ENCODE data around the gene MAD1L1. TPM values are rescaled to one million over a fixed set of nuclear protein-coding genes. Genes with fewer than 3 reads are reported as not detected.

The MAD1L1 gene
- total RNA-seq, 1 donor from 2014 or later = 41.4 TPM

GRCh38 chr7:1957471-1958225, 275.1 kb downstream of the MAD1L1 start:
- no peak for DNase-seq (ENCODE audit: low spot score)

- no peak for DNase-seq (ENCODE audit: low spot score)
These were observed 275.9 kb downstream of the MAD1L1 start for GRCh38 chr7:1956611-1957470.

- no peak for DNase-seq (ENCODE audit: low spot score)
These were observed 276.6 kb downstream of the MAD1L1 start for GRCh38 chr7:1956141-1956540.

- DNase-seq (ENCODE audit: low spot score) = no peak
These were observed 278.3 kb downstream of the MAD1L1 start for GRCh38 chr7:1954366-1955004.

GRCh38 chr7:1953199-1954190, 279.2 kb downstream of the MAD1L1 start:
- no peak for DNase-seq (ENCODE audit: low spot score)

GRCh38 chr7:1952781-1953180, 280.0 kb downstream of the MAD1L1 start:
- no peak for DNase-seq (ENCODE audit: low spot score)

- no peak for DNase-seq (ENCODE audit: low spot score)
These were observed 280.5 kb downstream of the MAD1L1 start for GRCh38 chr7:1952169-1952760.

- DNase-seq (ENCODE audit: low spot score) = no peak
These were observed 281.1 kb downstream of the MAD1L1 start for GRCh38 chr7:1951600-1951999.

GRCh38 chr7:1951159-1951536, 281.6 kb downstream of the MAD1L1 start:
- no peak for DNase-seq (ENCODE audit: low spot score)

- DNase-seq (ENCODE audit: low spot score) = no peak
These were observed 282.1 kb downstream of the MAD1L1 start for GRCh38 chr7:1950452-1951158.

GRCh38 chr7:1950066-1950451, 282.7 kb downstream of the MAD1L1 start:
- no peak for DNase-seq (ENCODE audit: low spot score)

- no peak for DNase-seq (ENCODE audit: low spot score)
These were observed 283.1 kb downstream of the MAD1L1 start for GRCh38 chr7:1949681-1950055.

- DNase-seq (ENCODE audit: low spot score) = no peak
These were observed 283.7 kb downstream of the MAD1L1 start for GRCh38 chr7:1948887-1949680.

GRCh38 chr7:1948301-1948796, 284.4 kb downstream of the MAD1L1 start:
- no peak for DNase-seq (ENCODE audit: low spot score)

GRCh38 chr7:1947586-1948217, 285.0 kb downstream of the MAD1L1 start:
- no peak for DNase-seq (ENCODE audit: low spot score)

GRCh38 chr7:1946773-1947450, 285.8 kb downstream of the MAD1L1 start:
- no peak for DNase-seq (ENCODE audit: low spot score)

- DNase-seq (ENCODE audit: low spot score) = no peak
These were observed 286.5 kb downstream of the MAD1L1 start for GRCh38 chr7:1946025-1946772.

All from ureter (tissue), 1 donor.